Effector memory CD8-positive, alpha-beta T cell (primary cell): ENCODE results near the gene PRAMEF20.
"Not testable (repeated sequence)": the region's sequence is repeated elsewhere in the genome, so short reads cannot be mapped to it uniquely, and the experiment has no call there.

Experiments
- ATAC-seq: fragments of 150-1000 bp; cut with Tn5 transposase; replicated peaks from 2 replicates; pipeline ENCODE4 v1.10.0; 2021; ENCODE audit warnings: mild to moderate bottlenecking, moderate library complexity
- DNase-seq, 3 experiments: peaks; one replicate each; pipeline ENCODE4 v3.0.0; 2021
- H3K27ac Mint-ChIP-seq, 2 donors: one replicate each; pipeline ENCODE4 v1.8.0; 2022; ENCODE audit warnings: mild to moderate bottlenecking in 2 of 2, mixed read lengths in 2 of 2, moderate library complexity in 2 of 2
- H3K27me3 Mint-ChIP-seq, 2 donors: one replicate each; pipeline ENCODE4 v1.8.0; 2022; ENCODE audit warnings: mixed read lengths in 2 of 2
- H3K36me3 Mint-ChIP-seq: one replicate; pipeline ENCODE4 v1.8.0; 2022; ENCODE audit warnings: mild to moderate bottlenecking, moderate library complexity, mixed read lengths; ENCODE audit not compliant: insufficient read depth
- H3K4me1 Mint-ChIP-seq, 2 donors: one replicate each; pipeline ENCODE4 v1.8.0; 2022; ENCODE audit warnings: low read depth in 2 of 2, mixed read lengths in 2 of 2
- H3K4me3 Mint-ChIP-seq, 2 donors: one replicate each; pipeline ENCODE4 v1.8.0; 2022; ENCODE audit warnings: mild to moderate bottlenecking in 2 of 2, mixed read lengths in 2 of 2, moderate library complexity in 2 of 2
- H3K9me3 Mint-ChIP-seq, 2 donors: one replicate each; pipeline ENCODE4 v1.8.0; 2022; ENCODE audit warnings: mixed read lengths in 2 of 2

Gene PRAMEF20

DNA sequence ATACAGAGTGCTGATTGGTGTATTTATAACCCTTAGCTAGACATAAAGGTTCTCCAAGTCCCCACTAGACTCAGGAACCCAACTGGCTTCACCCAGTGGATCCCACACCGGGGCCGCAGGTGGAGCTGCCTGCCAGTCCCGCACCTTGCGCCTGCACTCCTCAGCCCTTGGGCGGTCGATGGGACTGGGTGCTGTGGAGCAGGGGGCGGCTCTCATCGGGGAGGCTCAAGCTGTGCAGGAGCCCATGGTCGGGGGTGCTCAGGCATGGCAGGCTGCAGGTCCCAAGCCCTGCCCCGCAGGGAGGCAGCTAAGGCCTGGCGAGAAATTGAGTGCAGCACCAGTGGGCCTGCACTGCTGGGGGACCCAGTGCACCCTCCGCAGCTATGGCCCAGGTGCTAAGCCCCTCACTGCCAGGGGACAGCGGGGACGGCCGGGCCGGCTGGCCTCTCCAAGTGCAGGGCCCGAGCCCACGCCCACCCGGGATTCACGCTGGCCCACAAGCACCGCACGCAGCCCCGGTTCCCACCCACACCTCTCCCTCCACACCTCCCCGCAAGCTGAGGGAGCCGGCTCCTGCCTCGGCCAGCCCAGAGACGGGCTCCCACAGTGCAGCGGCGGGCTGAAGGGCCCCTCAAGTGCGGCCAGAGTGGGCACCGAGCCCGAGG lies 23.6 kb downstream of the PRAMEF20 start:
- ATAC-seq, H3K9me3 Mint-ChIP-seq, H3K36me3 Mint-ChIP-seq, DNase-seq, H3K4me1 Mint-ChIP-seq, H3K27ac Mint-ChIP-seq, H3K4me3 Mint-ChIP-seq: not testable (repeated sequence)
- H3K27me3 Mint-ChIP-seq: peaks cover 14 to 38% of the 10 kb centered on the region in 2 donors

DNA sequence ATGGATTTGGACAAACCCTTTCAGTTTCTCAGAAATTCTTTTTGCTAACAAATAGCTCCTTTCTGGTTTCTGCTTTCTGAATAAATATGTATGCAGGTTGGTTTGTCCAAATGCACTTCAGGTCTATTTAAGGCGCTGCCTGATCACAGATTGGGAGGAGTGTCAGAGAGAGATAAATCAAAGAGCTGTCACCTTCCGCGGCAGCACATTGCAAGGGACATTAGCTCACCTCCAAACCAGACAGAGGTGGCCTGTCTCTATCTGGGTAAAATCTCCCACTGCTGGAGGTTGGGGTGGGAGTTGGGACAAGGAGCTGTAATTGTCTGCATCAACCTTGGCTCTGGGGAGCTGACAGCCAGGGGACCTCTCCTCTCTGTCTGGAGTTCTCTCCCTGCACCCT lies 25.2 kb downstream of the PRAMEF20 start:
- ATAC-seq: no peak
- no peaks in the 10 kb centered on the region for H3K4me1 Mint-ChIP-seq

DNA sequence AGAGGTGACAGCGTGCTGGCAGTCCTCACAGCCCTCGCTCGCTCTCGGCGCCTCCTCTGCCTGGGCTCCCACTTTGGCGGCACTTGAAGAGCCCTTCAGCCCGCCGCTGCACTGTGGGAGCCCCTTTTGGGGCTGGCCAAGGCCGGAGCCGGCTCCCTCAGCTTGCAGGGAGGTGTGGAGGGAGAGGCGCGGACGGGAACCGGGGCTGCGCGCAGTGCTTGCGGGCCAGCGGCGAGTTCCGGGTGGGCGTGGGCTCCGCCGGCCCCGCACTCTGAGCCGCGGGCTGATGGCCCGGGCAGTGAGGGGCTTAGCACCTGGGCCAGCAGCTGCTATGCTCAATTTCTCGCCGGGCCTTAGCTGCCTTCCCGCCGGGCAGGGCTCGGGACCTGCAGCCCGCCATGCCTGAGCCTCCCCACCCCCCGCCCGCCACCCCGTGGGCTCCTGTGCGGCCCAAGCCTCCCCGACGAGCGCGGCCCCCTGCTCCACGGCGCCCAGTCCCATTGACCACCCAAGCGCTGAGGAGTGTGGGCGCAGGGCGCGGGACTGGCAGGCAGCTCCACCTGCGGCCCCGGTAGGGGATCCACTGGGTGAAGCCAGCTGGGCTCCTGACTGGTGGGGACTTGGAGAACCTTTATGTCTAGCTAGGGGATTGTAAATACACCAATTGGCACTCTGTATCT lies 29.0 kb downstream of the PRAMEF20 start:
- peaks cover 0 to 19% of the 10 kb centered on the region in 2 donors for H3K27me3 Mint-ChIP-seq
- H3K27ac Mint-ChIP-seq, H3K4me3 Mint-ChIP-seq, DNase-seq, H3K4me1 Mint-ChIP-seq, H3K36me3 Mint-ChIP-seq, H3K9me3 Mint-ChIP-seq, ATAC-seq: not testable (repeated sequence)

More for the DNA sequence above, 25.2 kb downstream of the PRAMEF20 start:
- no peak overlapping the region for H3K4me3 Mint-ChIP-seq
- H3K27me3 Mint-ChIP-seq: peaks cover 0 to 27% of the 10 kb centered on the region in 2 donors
- DNase-seq: no peak
- no peaks in the 10 kb centered on the region for H3K36me3 Mint-ChIP-seq
- no peak overlapping the region for H3K27ac Mint-ChIP-seq
- peaks cover 0 to 2% of the 10 kb centered on the region in 2 donors for H3K9me3 Mint-ChIP-seq

DNA sequence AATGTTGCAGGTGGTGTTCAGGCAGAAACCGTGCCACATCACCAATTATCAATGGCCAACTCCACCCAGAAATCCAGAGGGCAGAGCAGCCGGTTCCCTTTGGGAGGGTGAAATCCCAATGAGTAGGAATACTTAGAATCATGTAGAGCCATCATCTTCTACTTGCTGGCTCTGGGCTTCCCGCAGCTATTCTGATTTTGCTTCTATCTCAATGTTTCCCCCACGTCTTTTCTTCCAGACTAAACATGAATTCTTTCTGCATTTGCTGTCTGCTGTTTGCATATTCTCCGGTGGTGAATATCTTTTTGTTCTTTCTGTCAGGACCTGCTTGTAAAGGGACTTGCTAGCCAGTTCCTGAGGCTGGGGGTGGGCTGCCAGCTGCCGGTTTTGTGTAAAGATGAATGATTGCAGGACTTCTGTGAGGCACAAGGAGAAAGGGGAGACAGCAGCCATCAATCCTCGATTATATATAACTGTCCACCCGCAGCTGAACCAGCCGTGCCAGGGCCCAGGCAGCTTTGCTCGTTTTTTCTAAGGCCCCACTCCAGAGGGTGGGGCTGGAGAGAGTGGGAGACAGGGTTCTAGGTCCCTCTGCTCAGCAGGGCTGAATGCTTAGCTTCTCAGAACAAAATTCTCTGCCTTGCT lies 33.2 kb downstream of the PRAMEF20 start:
- no peak for DNase-seq
- no peak for ATAC-seq
- H3K27me3 Mint-ChIP-seq: peaks cover 0 to 5% of the 10 kb centered on the region in 2 donors
- no peaks in the 10 kb centered on the region for H3K36me3 Mint-ChIP-seq
- H3K4me3 Mint-ChIP-seq: no peak overlapping the region
- no peak overlapping the region for H3K27ac Mint-ChIP-seq
- no peaks in the 10 kb centered on the region for H3K4me1 Mint-ChIP-seq
- no peaks in the 10 kb centered on the region for H3K9me3 Mint-ChIP-seq

DNA sequence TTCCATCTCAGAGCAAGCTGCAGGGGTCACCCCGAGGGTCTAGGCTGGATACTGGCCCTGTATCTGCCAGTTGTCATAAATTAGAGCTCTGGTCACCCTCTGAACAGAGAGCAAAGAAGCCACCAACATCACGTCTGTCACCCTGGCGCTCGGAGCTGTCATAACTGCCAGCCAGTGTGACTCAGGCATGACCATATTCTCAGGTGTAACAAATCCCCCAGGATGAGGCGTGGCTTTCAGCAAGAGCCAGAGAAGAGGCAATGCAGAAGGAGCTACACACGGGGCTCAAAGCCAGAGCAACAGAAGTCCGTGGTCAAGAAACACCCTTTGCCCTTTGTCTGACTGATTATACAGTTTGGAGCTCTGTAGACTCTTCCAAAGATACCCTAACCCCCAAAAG lies 40.0 kb downstream of the PRAMEF20 start:
- Mint-ChIP-seq H3K9me3 (no peaks in the 10 kb centered on the region), H3K36me3 (no peaks in the 10 kb centered on the region), H3K27me3 (peaks cover 2 to 10% of the 10 kb centered on the region in 2 donors), H3K4me3 (no peak overlapping the region), H3K27ac (no peak overlapping the region), H3K4me1 (no peaks in the 10 kb centered on the region)
- ATAC-seq (no peak), DNase-seq (no peak)

DNA sequence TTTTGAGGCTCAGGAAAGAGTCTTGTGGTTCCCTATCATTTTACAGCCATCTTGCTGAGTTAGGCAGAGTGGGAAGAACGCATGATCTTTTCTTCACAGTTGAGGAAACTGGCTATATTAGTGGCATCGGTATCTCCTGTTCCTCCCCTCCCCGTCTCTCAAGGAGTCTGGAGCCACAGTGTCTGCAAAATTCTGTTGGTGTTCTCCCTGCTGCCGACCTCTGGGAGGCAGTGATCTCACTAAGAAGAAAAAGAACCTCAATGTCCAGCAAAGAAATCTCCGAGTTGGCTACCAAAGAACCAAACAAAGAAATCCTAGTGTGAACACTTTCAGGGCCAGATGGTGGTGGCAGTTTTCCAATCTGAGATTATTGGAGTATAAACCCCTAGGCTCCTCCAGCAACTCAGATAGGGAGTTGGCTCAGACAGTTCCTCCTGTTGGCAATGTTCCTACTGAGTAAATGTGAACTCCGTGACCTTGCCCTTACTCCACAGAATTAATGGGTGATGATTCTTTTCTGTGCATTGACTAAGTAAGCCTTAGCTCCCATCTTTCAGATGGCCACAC lies 41.2 kb downstream of the PRAMEF20 start:
- Mint-ChIP-seq H3K27me3 (peaks cover 11 to 12% of the 10 kb centered on the region in 2 donors), H3K36me3 (no peaks in the 10 kb centered on the region), H3K4me3 (no peak overlapping the region), H3K4me1 (no peaks in the 10 kb centered on the region), H3K27ac (no peak overlapping the region), H3K9me3 (no peaks in the 10 kb centered on the region)
- ATAC-seq (no peak), DNase-seq (no peak)

DNA sequence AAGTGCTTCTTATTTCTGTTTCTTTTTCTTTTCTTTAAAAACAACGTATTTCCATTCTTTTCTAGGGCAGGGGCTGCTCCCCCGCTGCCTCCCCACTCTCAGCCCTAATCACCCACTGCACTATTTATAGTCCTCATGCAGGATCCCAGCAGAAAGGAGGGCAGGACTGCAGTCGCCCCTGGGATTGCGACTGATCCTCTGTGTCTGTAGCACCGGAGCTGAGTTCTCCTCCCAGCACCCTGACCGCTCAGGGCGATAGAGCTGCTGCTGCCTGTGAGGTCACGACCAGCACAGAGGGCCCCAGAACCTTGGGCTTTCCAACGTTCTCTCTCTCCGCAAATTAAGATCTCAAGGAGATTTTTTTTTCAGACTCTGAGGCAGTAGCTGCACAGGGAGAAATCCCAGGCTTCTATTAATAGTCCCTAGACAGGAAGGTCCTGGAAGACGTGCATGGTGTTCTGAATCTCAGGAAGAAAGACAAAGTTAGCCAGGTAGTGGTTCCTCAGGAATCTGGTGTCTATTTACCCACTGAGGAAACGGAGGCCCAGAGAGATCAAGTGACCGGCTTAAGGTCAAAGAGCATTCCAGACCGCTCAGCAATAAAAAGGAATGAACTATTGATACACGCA lies 46.8 kb downstream of the PRAMEF20 start:
- Mint-ChIP-seq H3K36me3 (no peaks in the 10 kb centered on the region), H3K27ac (no peak overlapping the region), H3K9me3 (no peaks in the 10 kb centered on the region), H3K4me1 (no peaks in the 10 kb centered on the region), H3K4me3 (no peak overlapping the region), H3K27me3 (peaks cover 26 to 33% of the 10 kb centered on the region in 2 donors)
- no peak for DNase-seq
- no peak for ATAC-seq

DNA sequence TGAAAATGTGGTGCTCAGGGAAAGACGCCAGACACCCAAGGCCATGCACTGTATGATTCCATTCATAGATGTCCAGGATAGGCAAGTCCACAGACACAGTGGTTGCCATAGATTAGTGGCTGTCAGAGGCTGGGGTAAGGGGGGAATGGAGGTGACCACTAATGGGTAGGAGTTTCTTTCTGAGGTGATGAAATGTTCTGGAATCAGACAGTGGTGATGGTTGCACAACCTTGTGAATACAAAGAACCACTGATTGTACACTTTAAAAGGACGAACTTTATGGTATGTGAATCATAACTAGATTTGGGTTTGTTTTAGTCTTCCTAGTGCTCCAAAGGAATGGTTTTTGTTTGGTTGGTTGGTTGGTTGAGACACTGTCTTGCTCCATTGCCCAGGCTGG lies 51.7 kb downstream of the PRAMEF20 start:
- ATAC-seq: no peak
- DNase-seq: no peak

DNA sequence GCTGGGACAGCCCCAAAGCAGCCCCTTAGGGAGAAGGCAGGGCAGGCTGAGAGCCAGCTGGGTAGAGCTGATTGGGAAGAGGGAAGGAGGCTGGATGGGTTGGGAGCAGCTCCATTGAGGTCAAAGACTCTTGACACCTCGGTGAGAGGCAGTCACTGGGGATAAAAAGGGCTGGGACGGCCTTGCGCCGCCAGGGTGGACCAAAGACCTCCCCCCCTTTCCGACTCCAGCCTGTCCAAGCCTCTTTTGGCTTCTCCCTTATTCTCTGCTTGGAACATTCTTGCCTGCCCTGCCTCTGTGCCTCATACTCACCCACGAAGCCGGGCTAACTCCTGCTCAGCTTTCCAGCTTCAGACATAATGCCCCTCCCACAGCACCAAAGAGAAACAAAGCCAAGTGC lies 52.4 kb downstream of the PRAMEF20 start:
- Mint-ChIP-seq H3K4me1 (no peaks in the 10 kb centered on the region), H3K27me3 (peaks cover 34 to 35% of the 10 kb centered on the region in 2 donors), H3K27ac (no peak overlapping the region), H3K4me3 (no peak overlapping the region), H3K36me3 (no peaks in the 10 kb centered on the region), H3K9me3 (no peaks in the 10 kb centered on the region)
- DNase-seq (no peak), ATAC-seq (no peak)

More for the DNA sequence above, 51.7 kb downstream of the PRAMEF20 start:
- Mint-ChIP-seq H3K4me1 (no peaks in the 10 kb centered on the region), H3K4me3 (no peak overlapping the region), H3K9me3 (no peaks in the 10 kb centered on the region), H3K27ac (no peak overlapping the region), H3K36me3 (no peaks in the 10 kb centered on the region), H3K27me3 (peaks cover 30 to 39% of the 10 kb centered on the region in 2 donors)

DNA sequence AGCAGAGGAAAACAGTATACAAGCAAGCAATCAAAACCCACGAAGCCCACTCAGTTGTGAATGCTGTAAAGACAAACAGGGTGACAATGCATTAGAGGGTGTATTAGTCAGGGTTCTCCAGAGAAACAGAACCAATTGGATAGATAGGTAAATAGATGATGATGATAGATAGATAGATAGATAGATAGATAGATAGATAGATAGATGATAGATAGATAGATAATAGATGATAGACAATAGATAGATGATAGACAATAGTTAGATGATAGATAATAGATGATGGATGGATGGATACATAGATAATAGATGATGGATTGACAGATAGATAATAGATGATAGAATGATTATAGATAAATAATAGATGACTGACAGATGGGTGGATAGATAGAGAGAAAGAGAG lies 55.3 kb downstream of the PRAMEF20 start:
- Mint-ChIP-seq H3K9me3 (no peaks in the 10 kb centered on the region), H3K27me3 (peaks cover 23 to 30% of the 10 kb centered on the region in 2 donors), H3K36me3 (no peaks in the 10 kb centered on the region), H3K4me3 (no peak overlapping the region), H3K27ac (no peak overlapping the region), H3K4me1 (no peaks in the 10 kb centered on the region)
- ATAC-seq: no peak
- DNase-seq: no peak

DNA sequence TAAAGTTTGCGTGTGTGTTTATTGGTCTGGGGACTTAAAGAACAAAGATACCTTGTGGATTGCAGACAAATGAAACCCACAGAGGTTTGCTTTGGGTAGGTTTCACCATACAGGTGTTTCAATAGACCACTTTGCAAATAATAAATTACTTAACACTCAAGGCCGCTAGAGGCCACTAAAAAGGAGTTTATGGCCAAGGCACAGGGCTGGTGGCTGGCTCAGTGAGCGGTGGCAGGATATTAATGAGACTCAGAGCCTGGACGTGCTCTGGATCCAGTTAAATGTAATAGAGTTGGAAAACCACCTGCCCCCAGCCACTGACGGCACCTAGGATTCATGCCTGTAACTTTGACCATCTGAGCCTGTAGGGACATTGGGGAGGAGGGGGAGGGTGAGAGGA lies 59.1 kb downstream of the PRAMEF20 start:
- no peak for ATAC-seq

More for the DNA sequence above, 59.1 kb downstream of the PRAMEF20 start:
- H3K9me3 Mint-ChIP-seq: no peaks in the 10 kb centered on the region
- H3K36me3 Mint-ChIP-seq: no peaks in the 10 kb centered on the region
- H3K27ac Mint-ChIP-seq: no peak overlapping the region
- H3K4me1 Mint-ChIP-seq: no peaks in the 10 kb centered on the region
- DNase-seq: no peak
- no peak overlapping the region for H3K4me3 Mint-ChIP-seq
- peaks cover 30 to 36% of the 10 kb centered on the region in 2 donors for H3K27me3 Mint-ChIP-seq
